NCI-H2081 treated with DMSO at 0.1 percent for 48 hours (cell line): ENCODE data around the gene TMEM92.
"Not testable (repeated sequence)": the region's sequence is repeated elsewhere in the genome, so short reads cannot be mapped to it uniquely, and the experiment has no call there.

Source experiments
- DNase-seq: peaks from one replicate; lab custom pipeline; 2025; lab: John Stamatoyannopoulos, UW

TMEM92 gene

DNA sequence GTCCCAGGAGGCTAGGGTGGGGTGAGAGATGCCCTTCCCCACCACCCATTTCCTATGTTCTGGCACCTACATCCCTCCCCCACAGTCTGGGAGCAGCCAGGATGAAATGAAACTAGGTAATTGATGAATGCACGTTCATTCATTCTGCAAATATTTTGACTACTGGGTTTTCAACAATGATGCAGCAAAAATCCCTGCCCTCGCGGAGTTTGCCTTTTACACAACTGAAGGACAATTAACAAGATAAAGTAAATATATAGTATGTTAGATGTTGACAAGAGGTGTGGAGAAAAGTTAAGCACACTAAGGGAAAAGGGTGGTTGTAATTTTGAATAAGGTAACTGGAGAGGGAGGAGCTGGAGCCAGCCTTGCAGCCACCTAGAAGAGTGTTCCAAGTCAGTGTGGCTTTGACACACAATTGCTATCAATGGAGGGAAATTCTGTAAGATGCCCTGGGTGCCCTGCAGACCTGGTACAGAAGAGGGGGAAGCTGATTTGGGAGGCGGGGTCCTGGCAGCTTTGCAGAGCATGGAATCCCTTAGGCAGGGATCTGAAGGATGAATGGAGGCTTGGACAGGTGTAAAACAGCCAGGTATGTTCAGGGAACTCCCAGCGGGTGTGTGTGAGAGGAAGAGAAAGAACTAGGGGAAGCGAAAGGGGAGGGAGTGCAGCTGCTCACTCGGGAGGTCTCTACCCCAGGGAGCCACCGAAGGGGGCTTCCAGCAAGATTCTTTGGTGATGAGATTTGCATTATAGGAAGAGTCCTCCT lies 2.5 kb downstream of the TMEM92 start:
- no peak for DNase-seq

GRCh38 chr17:50277357-50277754 lies 3.1 kb downstream of the TMEM92 start:
- no peak for DNase-seq

- DNase-seq: no peak
These were observed 4.4 kb downstream of the TMEM92 start for GRCh38 chr17:50278526-50279180.

GRCh38 chr17:50279181-50279526 lies 4.9 kb downstream of the TMEM92 start:
- no peak for DNase-seq

GRCh38 chr17:50279639-50280038 lies 5.4 kb downstream of the TMEM92 start:
- no peak for DNase-seq

DNA sequence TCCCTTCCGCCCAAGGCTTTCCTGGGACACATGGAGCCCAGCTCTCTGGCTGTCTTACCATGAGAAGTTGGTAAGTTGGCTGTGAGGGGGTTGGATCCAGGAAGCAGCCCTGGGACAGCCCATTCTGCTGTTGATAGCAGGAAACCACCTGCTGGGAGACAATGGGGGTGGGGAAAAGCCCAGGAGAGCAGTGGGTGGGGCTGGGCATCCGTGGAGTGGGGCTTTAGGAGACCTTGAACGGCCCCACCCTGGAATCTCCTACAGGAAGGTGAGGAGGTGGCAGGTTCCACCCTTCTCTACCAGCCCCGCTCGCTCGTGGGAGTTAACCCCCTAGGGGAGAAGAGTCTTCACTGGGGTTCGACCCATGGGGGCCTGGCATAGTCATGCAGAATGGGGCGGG lies 5.8 kb downstream of the TMEM92 start:
- DNase-seq: no peak

GRCh38 chr17:50280801-50281441 lies 6.7 kb downstream of the TMEM92 start:
- DNase-seq: no peak

- no peak for DNase-seq
These were observed 7.6 kb downstream of the TMEM92 start for GRCh38 chr17:50281739-50282401.

GRCh38 chr17:50283246-50283645 lies 9.0 kb downstream of the TMEM92 start:
- no peak for DNase-seq

DNA sequence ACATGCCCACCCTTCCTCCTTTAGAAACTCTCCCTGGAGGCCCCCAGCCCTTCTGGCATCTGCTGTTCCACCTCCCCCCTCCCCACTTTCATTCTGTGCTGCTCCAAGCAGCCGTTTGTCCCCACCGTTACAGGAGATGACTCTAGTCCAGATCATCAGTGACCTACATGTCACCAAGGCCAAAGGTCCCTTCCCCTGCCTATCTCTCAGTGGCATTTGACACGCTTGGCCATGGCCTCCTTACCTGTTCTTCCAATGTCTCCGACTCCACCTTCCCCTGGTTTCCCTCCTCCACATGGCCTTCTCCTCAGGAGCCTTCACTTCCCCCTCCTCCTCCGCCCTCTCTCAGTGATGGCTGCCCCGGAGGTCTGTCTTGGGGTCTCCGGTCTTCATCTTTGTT lies 9.4 kb downstream of the TMEM92 start:
- no peak for DNase-seq

DNA sequence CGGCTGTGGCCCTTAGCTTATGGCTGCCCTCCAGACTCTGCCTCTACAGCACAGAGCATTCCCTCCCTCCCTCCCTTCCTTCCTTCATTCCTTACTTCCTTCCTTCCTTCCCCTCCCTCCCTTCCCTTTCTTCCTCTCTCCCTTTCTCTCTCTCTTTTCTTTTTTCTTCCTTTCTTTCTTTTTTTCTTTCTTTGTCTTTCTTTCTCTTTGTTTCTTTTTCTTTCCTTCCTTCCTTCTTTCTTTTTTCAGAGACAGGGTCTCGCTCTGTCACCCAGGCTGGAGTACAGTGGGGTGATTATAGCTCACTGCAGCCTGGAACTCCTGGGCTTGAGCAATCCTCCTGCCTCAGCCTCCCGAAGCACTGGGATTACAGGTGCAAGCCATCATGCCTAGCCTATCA lies 11.7 kb downstream of the TMEM92 start:
- no peak for DNase-seq

DNA sequence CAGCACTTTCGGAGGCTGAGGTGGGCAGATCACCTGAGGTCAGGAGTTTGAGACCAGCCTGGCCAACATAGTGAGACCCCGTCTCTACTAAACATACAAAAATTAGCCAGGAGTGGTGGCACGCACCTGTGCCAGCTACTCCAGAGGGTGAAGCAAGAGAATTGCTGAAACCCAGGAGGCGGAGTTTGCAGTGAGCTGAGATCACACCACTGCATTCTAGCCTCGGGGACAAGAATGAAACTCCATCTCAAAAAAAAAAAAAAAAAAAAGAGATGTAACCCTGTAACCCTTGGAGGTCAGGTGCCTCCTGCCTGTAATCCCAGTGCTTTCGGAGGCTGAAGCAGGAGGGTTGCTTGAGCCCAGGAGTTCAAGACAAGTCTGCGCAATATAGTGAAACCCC lies 13.0 kb downstream of the TMEM92 start:
- not testable (repeated sequence) for DNase-seq

DNA sequence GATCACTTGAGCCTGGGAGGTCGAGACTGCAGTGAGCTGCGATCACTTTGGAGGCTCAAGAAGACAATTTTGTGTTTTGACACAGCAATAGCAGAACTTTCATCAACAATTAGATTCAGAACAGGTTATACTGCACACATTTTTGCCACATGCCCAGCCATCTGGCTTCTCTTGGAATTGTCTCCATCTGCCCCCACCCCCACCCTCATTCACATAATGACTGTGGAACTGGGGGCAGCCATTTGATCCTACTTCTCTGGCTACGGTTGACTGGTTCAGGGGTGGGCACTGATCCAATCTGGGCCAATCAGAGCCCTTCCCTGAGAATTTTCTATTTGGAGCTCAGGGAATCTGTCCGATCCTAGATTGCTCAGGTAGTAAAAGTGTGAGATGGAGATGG lies 14.0 kb downstream of the TMEM92 start:
- no peak for DNase-seq

- no peak for DNase-seq
These were observed 15.0 kb downstream of the TMEM92 start for GRCh38 chr17:50289278-50289677.

GRCh38 chr17:50289991-50290702 lies 15.9 kb downstream of the TMEM92 start:
- no peak for DNase-seq

DNA sequence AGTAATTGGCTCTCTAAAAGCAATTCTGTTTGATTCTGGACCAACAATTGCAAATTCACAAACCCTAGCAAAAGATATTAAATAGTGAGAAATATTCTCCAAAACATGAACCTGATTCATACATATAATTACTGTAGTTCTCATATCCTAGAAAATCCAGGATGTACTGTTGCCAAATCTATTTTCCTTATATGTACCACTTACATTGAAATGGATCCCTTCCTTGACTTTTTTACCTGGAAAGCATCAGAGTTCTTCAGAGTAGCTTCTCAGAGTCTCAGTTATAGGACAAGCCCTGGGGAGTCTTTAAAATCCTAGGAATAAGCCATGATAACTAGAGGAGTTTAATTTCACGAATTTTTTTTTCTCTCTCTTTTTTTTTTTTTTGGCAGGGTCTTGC lies 16.7 kb downstream of the TMEM92 start:
- DNase-seq: no peak

- DNase-seq: no peak
These were observed 18.2 kb downstream of the TMEM92 start for GRCh38 chr17:50292465-50292864.

- no peak for DNase-seq
These were observed 20.8 kb downstream of the TMEM92 start for GRCh38 chr17:50295021-50295420.

GRCh38 chr17:50297407-50297865 lies 23.2 kb downstream of the TMEM92 start:
- peak; percentile 31 for DNase-seq

- DNase-seq: no peak
These were observed 23.8 kb downstream of the TMEM92 start for GRCh38 chr17:50298018-50298417.

DNA sequence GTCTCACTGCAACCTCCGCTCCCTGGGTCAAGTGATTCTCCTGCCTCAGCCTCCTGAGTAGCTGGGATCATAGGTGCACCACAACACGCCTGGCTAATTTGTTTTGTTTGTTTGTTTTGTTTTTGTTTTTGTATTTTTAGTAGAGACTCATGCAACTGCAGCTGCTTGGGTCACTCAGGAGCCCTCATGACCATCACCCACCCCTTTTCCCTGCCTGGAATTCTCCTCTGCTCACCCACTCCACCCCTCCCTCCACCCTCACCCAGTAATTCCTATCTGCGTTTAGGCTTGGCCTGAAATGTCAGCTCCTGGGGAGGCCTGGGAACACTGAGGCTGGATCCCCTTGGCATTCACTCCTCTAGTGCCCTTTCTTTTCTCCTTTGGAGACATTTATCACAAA lies 25.5 kb downstream of the TMEM92 start:
- no peak for DNase-seq

DNA sequence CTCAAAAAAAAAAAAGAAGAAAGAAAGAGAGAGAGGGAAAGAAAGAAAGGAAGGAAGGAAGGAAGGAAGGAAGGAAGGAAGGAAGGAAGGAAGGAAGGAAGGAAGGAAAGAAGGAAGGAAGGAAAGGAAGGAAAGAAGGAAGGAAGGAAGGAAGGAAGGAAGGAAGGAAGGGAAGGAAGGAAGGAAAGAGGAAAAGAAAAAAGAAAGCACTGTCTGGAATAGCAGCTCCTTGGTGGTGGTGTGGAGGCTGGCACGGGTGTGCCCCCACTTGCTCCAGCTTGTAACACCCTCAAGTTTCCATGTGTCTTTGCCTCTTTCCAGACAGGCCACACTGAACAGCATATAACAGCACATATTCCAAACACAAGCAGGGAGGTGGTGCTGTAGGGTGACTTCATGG lies 26.6 kb downstream of the TMEM92 start:
- DNase-seq: not testable (repeated sequence)
